ENCODE results near the gene CDK2AP2. TPM values are rescaled to one million over a fixed set of nuclear protein-coding genes. Genes with fewer than 3 reads are reported as not detected.
"Not testable (repeated sequence)": the region's sequence is repeated elsewhere in the genome, so short reads cannot be mapped to it uniquely, and the experiment has no call there.

The CDK2AP2 gene
- total RNA-seq, 4 donors from 2014 or later, result 75.4 to 90.8 (median 80.6) TPM

- TF ChIP-seq POLR2A (IDR thresholded peaks at IDR 0.05), result peak; percentile 12 to 75
- peak; percentile 66 to 94 for TF ChIP-seq EP300 (IDR thresholded peaks at IDR 0.05)
- TF ChIP-seq CTCF (IDR thresholded peaks at IDR 0.05), result peak in 4 of 5 experiments; percentile 8 to 74 (median 42)
- peaks cover 0 to 41% (median 21%) of the 10 kb centered on the region in 4 donors for H3K4me1 ChIP-seq
- H3K4me3 ChIP-seq, result peak within 1 kb of the TSS; percentile 33 to 62 (median 54)
- H3K27me3 ChIP-seq, result no peaks in the 10 kb centered on the region
- peaks cover 0 to 15% (median 8%) of the 10 kb centered on the region in 3 donors for H3K36me3 ChIP-seq
- no peaks in the 10 kb centered on the region for H3K9me3 ChIP-seq
- H3K27ac ChIP-seq, result peak within 1 kb of the TSS; percentile 85 to 93 (median 90)
- 8 to 10% methylated on average over 54 to 60 of the region's 60 CpGs for WGBS, 2 donors
- peak; percentile 95 to 98 for DNase-seq (ENCODE audit: low spot score in 2 of 2)
These were observed 24.8 kb downstream of the CDK2AP2 start, which contains the start of gene AIP for GRCh38 chr11:67482827-67483798. Gene AIP, plus strand, starts transcription at chr11:67483026. Its CDS starts 133 bp downstream, at chr11:67483159.

GRCh38 chr11:67482275-67482826 lies 25.6 kb downstream of the CDK2AP2 start:
- no peak for DNase-seq (ENCODE audit: low spot score in 2 of 2)
- Histone ChIP-seq H3K27me3 (no peaks in the 10 kb centered on the region), H3K9me3 (no peaks in the 10 kb centered on the region), H3K27ac (peak overlapping the region; percentile 85 to 93 (median 90)), H3K4me1 (peaks cover 0 to 41% (median 21%) of the 10 kb centered on the region in 4 donors), H3K36me3 (peaks cover 0 to 7% (median under 1%) of the 10 kb centered on the region in 3 donors), H3K4me3 (peak overlapping the region; percentile 33 to 62 (median 54))
- TF ChIP-seq POLR2A (IDR thresholded peaks at IDR 0.05), result no peak
- TF ChIP-seq CTCF (IDR thresholded peaks at IDR 0.05), result no peak
- no peak for TF ChIP-seq EP300 (IDR thresholded peaks at IDR 0.05)
- 49 to 51% methylated on average over 19 of the region's 19 CpGs for WGBS, 2 donors

GRCh38 chr11:67477344-67478050 lies 30.5 kb downstream of the CDK2AP2 start:
- not testable (repeated sequence) for H3K36me3 ChIP-seq; H3K4me1 ChIP-seq; H3K27me3 ChIP-seq; H3K4me3 ChIP-seq; H3K9me3 ChIP-seq; DNase-seq (ENCODE audit: low spot score in 2 of 2); H3K27ac ChIP-seq
- WGBS, 2 donors, result 67 to 69% methylated on average over 14 to 15 of the region's 16 CpGs

- WGBS, 2 donors, result 73 to 75% methylated on average over 10 of the region's 10 CpGs
- H3K4me3 ChIP-seq; H3K36me3 ChIP-seq; H3K27ac ChIP-seq; H3K27me3 ChIP-seq; H3K9me3 ChIP-seq; DNase-seq (ENCODE audit: low spot score in 2 of 2); H3K4me1 ChIP-seq: not testable (repeated sequence)
These were observed 31.3 kb downstream of the CDK2AP2 start for GRCh38 chr11:67476692-67477091.

GRCh38 chr11:67472882-67473281 lies 35.1 kb downstream of the CDK2AP2 start:
- H3K9me3 ChIP-seq, result no peaks in the 10 kb centered on the region
- no peak overlapping the region for H3K27ac ChIP-seq
- DNase-seq (ENCODE audit: low spot score in 2 of 2), result no peak
- H3K27me3 ChIP-seq, result no peaks in the 10 kb centered on the region
- no peaks in the 10 kb centered on the region for H3K36me3 ChIP-seq
- TF ChIP-seq CTCF (IDR thresholded peaks at IDR 0.05) (no peak), POLR2A (IDR thresholded peaks at IDR 0.05) (no peak), EP300 (IDR thresholded peaks at IDR 0.05) (no peak)
- no peak overlapping the region for H3K4me3 ChIP-seq
- 79 to 83% methylated on average over 7 of the region's 7 CpGs for WGBS, 2 donors
- peaks cover 0 to 21% (median 8%) of the 10 kb centered on the region in 4 donors for H3K4me1 ChIP-seq
